K562 (cell line): ENCODE measurements around the gene ZSWIM3.

ENCODE experiments used
- HDAC6 ChIP-seq: IDR thresholded peaks from 2 replicates; pipeline ENCODE4 v1.6.1; 2012; ENCODE audit warnings: low read depth, mild to moderate bottlenecking, control low read depth, inconsistent platforms, low read length, moderate library complexity
- HLTF ChIP-seq: fragments of 450-650 bp; IDR thresholded peaks from 2 replicates; pipeline ENCODE4 v1.6.1; 2016
- NR1H2 ChIP-seq: sonication (generic); formaldehyde crosslinking; IDR thresholded peaks from 2 replicates; pipeline ENCODE4 v1.4.0; 2020; ENCODE audit warnings: mild to moderate bottlenecking, missing genetic modification reagents
- PHB ChIP-seq: fragments of 250-450 bp; sonication (Bioruptor Pico); IDR thresholded peaks from 2 replicates; pipeline ENCODE4 v1.5.0; 2021
- POLR2AphosphoS5 ChIP-seq: IDR thresholded peaks from 2 replicates; pipeline ENCODE4 v1.6.1; 2011; ENCODE audit warnings: mild to moderate bottlenecking, low read depth, low read length, moderate library complexity; ENCODE audit not compliant: control insufficient read depth, insufficient read depth
- YY1 ChIP-seq, 3 experiments: IDR thresholded peaks; 2 replicates each; pipeline ENCODE4 v1.6.1; 2011; ENCODE audit warnings: low read length in 2 of 3, mild to moderate bottlenecking in 2 of 3, moderate library complexity in 2 of 3, borderline replicate concordance in 1 of 3, control low read depth in 1 of 3, low read depth in 1 of 3; ENCODE audit not compliant: insufficient read depth in 3 of 3, insufficient replicate concordance in 2 of 3, control insufficient read depth in 1 of 3, insufficient read length in 1 of 3; ENCODE audit errors: extremely low read depth in 1 of 3
- ZNF644 ChIP-seq: fragments of 200-800 bp; sonication (Bioruptor generic); IDR thresholded peaks from 2 replicates; pipeline ENCODE4 v1.6.1; 2016; ENCODE audit warnings: low read depth, missing genetic modification characterization, missing compliant biosample characterization
- TF ChIP-seq, protein P1 (sequence below), 3 experiments: IDR thresholded peaks in 2 of 3; conservative IDR thresholded peaks in 1 of 3; 2 replicates each; pipeline ENCODE4 v1.5.1; 2011 to 2012; ENCODE audit warnings: low read length in 3 of 3, mild to moderate bottlenecking in 3 of 3, control low read depth in 2 of 3, improper control_type of control experiment in 1 of 3, inconsistent platforms in 1 of 3, low read depth in 1 of 3, mixed read lengths in 1 of 3, moderate library complexity in 1 of 3; ENCODE audit not compliant: insufficient read depth in 2 of 3

GRCh38 chr20:45817376-45818194, 39.8 kb upstream of the ZSWIM3 start:
- TF ChIP-seq ZNF644 (no peak), PHB (no peak), HLTF (no peak), HDAC6 (no peak), POLR2AphosphoS5 (no peak), NR1H2 (CRISPR knock-in tag) (no peak), YY1 (IDR thresholded peaks at IDR 0.05; ENCODE audit: borderline replicate concordance in 1 of 3, control insufficient read depth in 1 of 3, extremely low read depth in 1 of 3, insufficient read depth in 3 of 3, insufficient read length in 1 of 3, insufficient replicate concordance in 2 of 3, low read depth in 1 of 3, low read length in 2 of 3) (no peak)
- TF ChIP-seq, protein P1, sequence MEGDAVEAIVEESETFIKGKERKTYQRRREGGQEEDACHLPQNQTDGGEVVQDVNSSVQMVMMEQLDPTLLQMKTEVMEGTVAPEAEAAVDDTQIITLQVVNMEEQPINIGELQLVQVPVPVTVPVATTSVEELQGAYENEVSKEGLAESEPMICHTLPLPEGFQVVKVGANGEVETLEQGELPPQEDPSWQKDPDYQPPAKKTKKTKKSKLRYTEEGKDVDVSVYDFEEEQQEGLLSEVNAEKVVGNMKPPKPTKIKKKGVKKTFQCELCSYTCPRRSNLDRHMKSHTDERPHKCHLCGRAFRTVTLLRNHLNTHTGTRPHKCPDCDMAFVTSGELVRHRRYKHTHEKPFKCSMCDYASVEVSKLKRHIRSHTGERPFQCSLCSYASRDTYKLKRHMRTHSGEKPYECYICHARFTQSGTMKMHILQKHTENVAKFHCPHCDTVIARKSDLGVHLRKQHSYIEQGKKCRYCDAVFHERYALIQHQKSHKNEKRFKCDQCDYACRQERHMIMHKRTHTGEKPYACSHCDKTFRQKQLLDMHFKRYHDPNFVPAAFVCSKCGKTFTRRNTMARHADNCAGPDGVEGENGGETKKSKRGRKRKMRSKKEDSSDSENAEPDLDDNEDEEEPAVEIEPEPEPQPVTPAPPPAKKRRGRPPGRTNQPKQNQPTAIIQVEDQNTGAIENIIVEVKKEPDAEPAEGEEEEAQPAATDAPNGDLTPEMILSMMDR (IDR thresholded peaks at IDR 0.05 in 2 of 3, conservative IDR thresholded peaks at IDR 0.05 in 1 of 3; ENCODE audit: insufficient read depth in 2 of 3, low read depth in 1 of 3, low read length in 3 of 3): no peak
